CD14-positive monocyte (primary cell): ENCODE measurements around the gene RAB31. TPM values are rescaled to one million over a fixed set of nuclear protein-coding genes. Genes with fewer than 3 reads are reported as not detected.

Source experiments
- DNase-seq, 3 donors: peaks; one replicate each; pipeline ENCODE4 v3.0.0-alpha.2; 2011 to 2022
- H2AFZ ChIP-seq: 2 replicates; pipeline ENCODE4 v1.6.0; 2012; ENCODE audit warnings: mild to moderate bottlenecking, low read depth, low read length, inconsistent platforms; ENCODE audit not compliant: insufficient read depth, poor library complexity, severe bottlenecking
- H3K27ac ChIP-seq, 2 donors: 1 replicate in 1 of 2; 2 replicates in 1 of 2; pipeline ENCODE4 v1.5.1; 2012 to 2013; ENCODE audit warnings: low read length in 2 of 2, control low read depth in 1 of 2, inconsistent platforms in 1 of 2, low read depth in 1 of 2, mild to moderate bottlenecking in 1 of 2
- H3K27me3 ChIP-seq, 2 donors: one replicate each; pipeline versions ENCODE4 v1.6.0 to v1.6.1; 2011 to 2013; ENCODE audit warnings: low read length in 2 of 2; ENCODE audit not compliant: control insufficient read depth in 2 of 2, insufficient read depth in 2 of 2
- H3K36me3 ChIP-seq, 2 donors: replicated peaks in 1 of 2; 1 replicate in 1 of 2; 2 replicates in 1 of 2; pipeline versions ENCODE4 v1.5.1 to v1.6.1; 2012 to 2013; ENCODE audit warnings: low read length in 2 of 2, control low read depth in 1 of 2, inconsistent platforms in 1 of 2, mild to moderate bottlenecking in 1 of 2; ENCODE audit not compliant: insufficient read depth in 2 of 2, control insufficient read depth in 1 of 2
- H3K4me1 ChIP-seq, 2 donors: 1 replicate in 1 of 2; 2 replicates in 1 of 2; pipeline versions ENCODE4 v1.5.1 to v1.6.1; 2012 to 2013; ENCODE audit warnings: low read length in 2 of 2, control low read depth in 1 of 2, inconsistent platforms in 1 of 2, mild to moderate bottlenecking in 1 of 2, moderate library complexity in 1 of 2; ENCODE audit not compliant: insufficient read depth in 2 of 2, control insufficient read depth in 1 of 2
- H3K4me2 ChIP-seq: replicated peaks from 2 replicates; pipeline ENCODE3; 2012; ENCODE audit warnings: low read length, moderate library complexity, mild to moderate bottlenecking; ENCODE audit not compliant: poor library complexity, severe bottlenecking; ENCODE audit errors: extremely low read depth
- H3K4me3 ChIP-seq, 3 experiments: fragments of 200-600 bp in 1 of 3; sonication (generic) in 1 of 3; replicated peaks in 1 of 3; 1 replicate in 2 of 3; 2 replicates in 1 of 3; pipeline ENCODE4 v1.5.1; 2011 to 2013; ENCODE audit warnings: low read length in 3 of 3, mild to moderate bottlenecking in 3 of 3, control low read depth in 2 of 3, low read depth in 2 of 3, inconsistent platforms in 1 of 3, moderate library complexity in 1 of 3
- H3K79me2 ChIP-seq: 2 replicates; pipeline ENCODE4 v1.6.0; 2012; ENCODE audit warnings: mild to moderate bottlenecking, control low read depth, inconsistent platforms, low read length, moderate library complexity; ENCODE audit not compliant: insufficient read depth
- H3K9ac ChIP-seq: 2 replicates; pipeline ENCODE4 v1.6.0; 2017; ENCODE audit warnings: low read length, mild to moderate bottlenecking; ENCODE audit not compliant: insufficient read depth, poor library complexity, severe bottlenecking
- H3K9me3 ChIP-seq, 2 donors: replicated peaks in 1 of 2; 1 replicate in 1 of 2; 2 replicates in 1 of 2; pipeline versions ENCODE4 v1.5.1 to v1.6.1; 2012 to 2013; ENCODE audit warnings: low read length in 2 of 2, control low read depth in 1 of 2; ENCODE audit not compliant: control insufficient read depth in 1 of 2, insufficient read depth in 1 of 2
- H4K20me1 ChIP-seq: 2 replicates; pipeline ENCODE4 v1.6.0; 2012; ENCODE audit warnings: mild to moderate bottlenecking, low read length, control low read depth, moderate library complexity; ENCODE audit not compliant: insufficient read depth
- H3K27ac Mint-ChIP-seq, 7 donors: one replicate each; pipeline ENCODE4 v1.8.0; 2020; ENCODE audit warnings: mild to moderate bottlenecking in 7 of 7, mixed read lengths in 7 of 7, moderate library complexity in 6 of 7, inconsistent platforms in 2 of 7
- H3K27me3 Mint-ChIP-seq, 3 donors: one replicate each; pipeline ENCODE4 v1.8.0; 2021 to 2022; ENCODE audit warnings: low read depth in 3 of 3, mild to moderate bottlenecking in 3 of 3, mixed read lengths in 3 of 3, moderate library complexity in 3 of 3, inconsistent platforms in 1 of 3
- H3K36me3 Mint-ChIP-seq, 2 donors: one replicate each; pipeline ENCODE4 v1.8.0; 2020; ENCODE audit warnings: mixed read lengths in 2 of 2, inconsistent platforms in 1 of 2, mild to moderate bottlenecking in 1 of 2
- H3K4me1 Mint-ChIP-seq: one replicate; pipeline ENCODE4 v1.8.0; 2020; ENCODE audit warnings: mild to moderate bottlenecking, mixed read lengths
- H3K4me3 Mint-ChIP-seq, 2 donors: one replicate each; pipeline ENCODE4 v1.8.0; 2020; ENCODE audit warnings: mild to moderate bottlenecking in 2 of 2, mixed read lengths in 2 of 2, moderate library complexity in 1 of 2
- H3K9me3 Mint-ChIP-seq, 7 donors: one replicate each; pipeline ENCODE4 v1.8.0; 2020 to 2022; ENCODE audit warnings: mixed read lengths in 7 of 7, mild to moderate bottlenecking in 6 of 7, moderate library complexity in 6 of 7, inconsistent platforms in 2 of 7
- CTCF ChIP-seq: fragments of 200-600 bp; IDR thresholded peaks from one replicate; pipeline ENCODE4 v1.8.0; 2022; ENCODE audit warnings: antibody characterized with exemption, mild to moderate bottlenecking
- WGBS: methylation state at CpG from one replicate; pipeline ENCODE4 v1.1.5; 2013; ENCODE audit warnings: missing lambda C conversion rate; ENCODE audit not compliant: insufficient coverage; 5-methylcytosine and 5-hydroxymethylcytosine counted together
- intact Hi-C, 2 donors: fragments of 100-400 bp; cut with micrococcal nuclease; formaldehyde crosslinking; loops; one replicate each; pipeline versions ENCODE4 v1.15.0 to v1.15.1; 2023
- polyA plus RNA-seq, 3 donors: library from polyadenylated mRNA; depleted of rRNA in 1 of 3; unstranded in 2 of 3; stranded (reverse) in 1 of 3; fragments of 300-500 nt in 2 of 3; fragments of >200 nt in 1 of 3; fragmentation: Illumina TruSeq in 2 of 3; gene quantifications; 1 replicate in 2 of 3; 2 replicates in 1 of 3; pipeline ENCODE4 v1.2.3, GENCODE V29; 2012 to 2021

Gene RAB31
- polyA plus RNA-seq, 3 donors: 106 to 367 (median 348) TPM

GRCh38 chr18:9824952-9825371 lies 116.9 kb downstream of the RAB31 start:
- peak overlapping the region; percentile 61 for H3K4me2 ChIP-seq

DNA sequence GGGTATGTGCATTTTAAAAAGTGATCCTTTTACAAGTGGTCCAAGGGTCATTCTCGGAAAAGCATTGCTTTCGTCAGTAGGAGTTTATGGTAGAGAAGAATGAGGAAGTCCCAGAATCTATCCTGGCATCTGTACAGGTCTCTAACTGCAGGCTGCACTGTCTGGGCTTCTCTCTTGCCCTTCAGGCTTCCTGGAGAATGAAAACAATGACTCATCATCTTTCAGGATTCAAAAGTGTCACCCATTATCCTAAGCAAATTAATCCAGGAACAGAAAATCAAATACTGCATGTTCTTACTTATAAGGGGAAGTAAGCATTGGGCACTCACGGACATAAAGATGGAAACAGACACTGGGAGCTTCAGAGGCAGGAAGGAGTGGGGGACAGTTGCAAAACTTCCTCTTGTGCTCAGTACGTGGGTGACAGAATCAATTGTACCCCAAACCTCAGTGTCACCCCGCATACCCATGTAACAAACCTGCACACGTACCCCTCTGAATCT lies 117.5 kb downstream of the RAB31 start:
- Histone ChIP-seq H3K9me3 (no peaks in the 10 kb centered on the region), H2AFZ (no peak overlapping the region), H3K4me1 (peaks cover 68 to 76% of the 10 kb centered on the region in 2 donors), H3K36me3 (peaks cover 0 to 10% of the 10 kb centered on the region in 2 donors), H3K4me2 (peak overlapping the region; percentile 61), H4K20me1 (no peaks in the 10 kb centered on the region), H3K4me3 (peak overlapping the region in 1 of 3 experiments; percentile 54), H3K9ac (peak overlapping the region; percentile 6), H3K27ac (peak overlapping the region; percentile 94 to 97), H3K27me3 (no peaks in the 10 kb centered on the region), H3K79me2 (peaks cover 57% of the 10 kb centered on the region)
- H3K36me3 Mint-ChIP-seq: peaks cover 10 to 20% of the 10 kb centered on the region in 2 donors
- 0% methylated on average over 1 of the region's 6 CpGs for WGBS
- no peak for TF ChIP-seq CTCF
- H3K4me3 Mint-ChIP-seq: peak overlapping the region in 1 of 2 donors; percentile 75
- DNase-seq: peak; percentile 80 to 93 (median 88)
- no peak overlapping the region for H3K27ac Mint-ChIP-seq
- no peaks in the 10 kb centered on the region for H3K27me3 Mint-ChIP-seq
- intact Hi-C loops: loop anchor here in 1 of 2 donors (2.0 to 10.0 kb wide), 3 partner anchors 48 to 211 kb away; partner anchors contain the start of gene PPP4R1
- H3K9me3 Mint-ChIP-seq: no peaks in the 10 kb centered on the region
- H3K4me1 Mint-ChIP-seq: peaks cover 25% of the 10 kb centered on the region

More at GRCh38 chr18:9824952-9825371, 116.9 kb downstream of the RAB31 start:
- Histone ChIP-seq H3K27me3 (no peaks in the 10 kb centered on the region), H3K9me3 (no peaks in the 10 kb centered on the region), H3K4me3 (peak overlapping the region in 2 of 3 experiments; percentile 20 to 54), H3K27ac (peak overlapping the region; percentile 94 to 97), H4K20me1 (no peaks in the 10 kb centered on the region), H3K36me3 (peaks cover 0 to 10% of the 10 kb centered on the region in 2 donors), H3K79me2 (peaks cover 54% of the 10 kb centered on the region), H3K4me1 (peaks cover 65 to 79% of the 10 kb centered on the region in 2 donors), H3K9ac (peak overlapping the region; percentile 6), H2AFZ (no peak overlapping the region)
- Mint-ChIP-seq H3K27me3 (no peaks in the 10 kb centered on the region), H3K36me3 (peaks cover 10 to 19% of the 10 kb centered on the region in 2 donors), H3K4me1 (peaks cover 27% of the 10 kb centered on the region), H3K27ac (no peak overlapping the region), H3K9me3 (no peaks in the 10 kb centered on the region), H3K4me3 (peak overlapping the region; percentile 7 to 75)
- DNase-seq: no peak
- no peak for TF ChIP-seq CTCF
- 75% methylated on average over 1 of the region's 3 CpGs for WGBS
- intact Hi-C loops: loop anchor here in 1 of 2 donors (5.0 to 10.0 kb wide), 2 partner anchors 48 to 210 kb away; partner anchors contain the start of gene PPP4R1
